GM23248 (cell line): ENCODE data around the gene SPON2. TPM values are rescaled to one million over a fixed set of nuclear protein-coding genes. Genes with fewer than 3 reads are reported as not detected.

Experiments
- DNase-seq: peaks from one replicate; pipeline ENCODE4 v3.0.0-alpha.2; 2015
- H2AFZ ChIP-seq: fragments of 200-600 bp; sonication (generic); 2 replicates; pipeline ENCODE4 v1.6.1; 2016; ENCODE audit warnings: antibody characterized with exemption
- H3F3A ChIP-seq: fragments of 200-600 bp; sonication (generic); 2 replicates; pipeline ENCODE4 v1.6.1; 2016; ENCODE audit warnings: mild to moderate bottlenecking, antibody characterized with exemption, mixed run types; ENCODE audit not compliant: insufficient read depth
- H3K27ac ChIP-seq: fragments of 200-600 bp; sonication (generic); 2 replicates; pipeline ENCODE4 v1.5.1; 2016; ENCODE audit warnings: mild to moderate bottlenecking
- H3K27me3 ChIP-seq: fragments of 200-600 bp; sonication (generic); replicated peaks from 2 replicates; pipeline ENCODE4 v1.6.1; 2016; ENCODE audit warnings: mild to moderate bottlenecking; ENCODE audit not compliant: insufficient read depth
- H3K36me3 ChIP-seq: fragments of 200-600 bp; sonication (generic); 2 replicates; pipeline ENCODE4 v1.6.1; 2016; ENCODE audit warnings: low read depth, mild to moderate bottlenecking
- H3K4me1 ChIP-seq: fragments of 200-600 bp; sonication (generic); 2 replicates; pipeline ENCODE4 v1.6.1; 2016; ENCODE audit warnings: mild to moderate bottlenecking; ENCODE audit not compliant: insufficient read depth
- H3K4me2 ChIP-seq: fragments of 200-600 bp; sonication (generic); one replicate; pipeline ENCODE4 v1.6.1; 2016; ENCODE audit warnings: mild to moderate bottlenecking; ENCODE audit not compliant: unreplicated experiment
- H3K4me3 ChIP-seq: fragments of 200-600 bp; sonication (generic); 2 replicates; pipeline ENCODE4 v1.5.1; 2016; ENCODE audit warnings: mild to moderate bottlenecking
- H3K79me2 ChIP-seq: fragments of 200-600 bp; sonication (generic); 2 replicates; pipeline ENCODE4 v1.6.1; 2016; ENCODE audit warnings: mild to moderate bottlenecking; ENCODE audit not compliant: insufficient read depth
- H3K9ac ChIP-seq: fragments of 200-600 bp; sonication (generic); 2 replicates; pipeline ENCODE4 v1.6.1; 2016; ENCODE audit warnings: mild to moderate bottlenecking
- H3K9me2 ChIP-seq: fragments of 200-600 bp; sonication (generic); 2 replicates; pipeline ENCODE4 v1.6.1; 2016; ENCODE audit warnings: mixed run types, mild to moderate bottlenecking, moderate library complexity; ENCODE audit not compliant: insufficient read depth
- H3K9me3 ChIP-seq: fragments of 200-600 bp; sonication (generic); one replicate; pipeline ENCODE4 v1.6.1; 2017; ENCODE audit warnings: low read depth
- H4K20me1 ChIP-seq: fragments of 200-600 bp; sonication (generic); 2 replicates; pipeline ENCODE4 v1.6.0; 2016; ENCODE audit not compliant: insufficient read depth
- EZH2 ChIP-seq: fragments of 200-600 bp; sonication (generic); IDR thresholded peaks from 2 replicates; pipeline ENCODE4 v1.6.1; 2018; ENCODE audit warnings: antibody characterized with exemption, mild to moderate bottlenecking; ENCODE audit not compliant: insufficient read depth, poor library complexity, severe bottlenecking
- EZH2phosphoT487 ChIP-seq: fragments of 200-600 bp; sonication (generic); IDR thresholded peaks from 2 replicates; pipeline ENCODE4 v1.6.1; 2018; ENCODE audit warnings: antibody characterized with exemption, moderate library complexity, mild to moderate bottlenecking, low read depth; ENCODE audit not compliant: insufficient read depth
- WGBS, 2 experiments: methylation state at CpG; one replicate each; pipeline ENCODE4 v1.1.6; 2015 to 2017; ENCODE audit warnings: low lambda C conversion rate in 2 of 2, low coverage in 1 of 2; ENCODE audit errors: missing lambda C conversion rate in 2 of 2; 5-methylcytosine and 5-hydroxymethylcytosine counted together
- in situ Hi-C: fragments of 300-500 bp; cut with MboI; formaldehyde crosslinking; loops from 2 replicates; pipeline ENCODE4 v1.15.0; 2020
- polyA plus RNA-seq: library from polyadenylated mRNA; unstranded; fragments of >200 nt; fragmentation: Nextera tagmentation; extraction: Ambion mirVana; gene quantifications from 2 replicates; pipeline ENCODE4 v1.2.1, GENCODE V29; 2016
- total RNA-seq: library from RNA; depleted of rRNA; stranded (reverse); fragments of >200 nt; shearing (Covaris generic); gene quantifications from 2 replicates; pipeline ENCODE4 v1.2.3, GENCODE V29; 2014

SPON2 gene
- total and polyA plus RNA-seq, 2 experiments from 2014 or later = 5.7 to 6.2 TPM

GRCh38 chr4:1204828-1205585, 32.6 kb upstream of the SPON2 start:
- no peak for DNase-seq
- no peaks in the 10 kb centered on the region for H3K27me3 ChIP-seq
- H3K9me2 ChIP-seq = no peaks in the 10 kb centered on the region
- H3K79me2 ChIP-seq = no peaks in the 10 kb centered on the region
- peaks cover 29% of the 10 kb centered on the region for H3K4me1 ChIP-seq
- H2AFZ ChIP-seq = no peak overlapping the region
- no peaks in the 10 kb centered on the region for H3K36me3 ChIP-seq
- no peaks in the 10 kb centered on the region for H4K20me1 ChIP-seq
- in situ Hi-C loops = no loop called here
- no peak overlapping the region for H3K4me3 ChIP-seq
- no peaks in the 10 kb centered on the region for H3K9me3 ChIP-seq
- WGBS, 2 experiments = 70 to 72% methylated on average over 24 of the region's 25 CpGs
- H3K4me2 ChIP-seq = no peak overlapping the region
- H3F3A ChIP-seq = no peaks in the 10 kb centered on the region
- no peak for TF ChIP-seq EZH2phosphoT487
- no peak for TF ChIP-seq EZH2
- no peak overlapping the region for H3K27ac ChIP-seq
- H3K9ac ChIP-seq = no peak overlapping the region

- TF ChIP-seq EZH2phosphoT487 = no peak
- no peak for TF ChIP-seq EZH2
- H3K79me2 ChIP-seq = no peaks in the 10 kb centered on the region
- no peaks in the 10 kb centered on the region for H3K27me3 ChIP-seq
- no peaks in the 10 kb centered on the region for H3K9me2 ChIP-seq
- no peaks in the 10 kb centered on the region for H4K20me1 ChIP-seq
- no peak overlapping the region for H3K4me3 ChIP-seq
- H3K27ac ChIP-seq = no peak overlapping the region
- no peak overlapping the region for H2AFZ ChIP-seq
- H3K9ac ChIP-seq = no peak overlapping the region
- no peaks in the 10 kb centered on the region for H3K9me3 ChIP-seq
- H3K36me3 ChIP-seq = no peaks in the 10 kb centered on the region
- H3K4me2 ChIP-seq = no peak overlapping the region
- WGBS, 2 experiments = 92 to 93% methylated on average over 21 of the region's 21 CpGs
- DNase-seq = no peak
- in situ Hi-C loops = no loop called here
- peaks cover 24% of the 10 kb centered on the region for H3K4me1 ChIP-seq
- H3F3A ChIP-seq = no peaks in the 10 kb centered on the region
These were observed 32.0 kb upstream of the SPON2 start for GRCh38 chr4:1204286-1204827.

GRCh38 chr4:1203026-1203616, 30.7 kb upstream of the SPON2 start:
- peaks cover 16% of the 10 kb centered on the region for H3K4me1 ChIP-seq
- H3K9me3 ChIP-seq = no peaks in the 10 kb centered on the region
- H3K9ac ChIP-seq = no peak overlapping the region
- H3K4me2 ChIP-seq = no peak overlapping the region
- H3K27ac ChIP-seq = no peak overlapping the region
- 74 to 80% methylated on average over 13 of the region's 13 CpGs for WGBS, 2 experiments
- H3K79me2 ChIP-seq = no peaks in the 10 kb centered on the region
- TF ChIP-seq EZH2 (no peak), EZH2phosphoT487 (no peak)
- no peaks in the 10 kb centered on the region for H3K9me2 ChIP-seq
- no peaks in the 10 kb centered on the region for H3F3A ChIP-seq
- H4K20me1 ChIP-seq = no peaks in the 10 kb centered on the region
- no peak for DNase-seq
- H3K4me3 ChIP-seq = no peak overlapping the region
- in situ Hi-C loops = no loop called here
- H3K27me3 ChIP-seq = no peaks in the 10 kb centered on the region
- H3K36me3 ChIP-seq = no peaks in the 10 kb centered on the region
- H2AFZ ChIP-seq = no peak overlapping the region

- H3F3A ChIP-seq = no peaks in the 10 kb centered on the region
- H3K36me3 ChIP-seq = no peaks in the 10 kb centered on the region
- H2AFZ ChIP-seq = no peak overlapping the region
- H3K4me1 ChIP-seq = peaks cover 14% of the 10 kb centered on the region
- 93 to 95% methylated on average over 17 to 19 of the region's 19 CpGs for WGBS, 2 experiments
- H3K4me3 ChIP-seq = no peak overlapping the region
- no peak overlapping the region for H3K4me2 ChIP-seq
- no peak overlapping the region for H3K9ac ChIP-seq
- H3K27me3 ChIP-seq = no peaks in the 10 kb centered on the region
- H3K9me3 ChIP-seq = no peaks in the 10 kb centered on the region
- no peak overlapping the region for H3K27ac ChIP-seq
- in situ Hi-C loops = no loop called here
- H4K20me1 ChIP-seq = no peaks in the 10 kb centered on the region
- no peaks in the 10 kb centered on the region for H3K9me2 ChIP-seq
- DNase-seq = no peak
- H3K79me2 ChIP-seq = no peaks in the 10 kb centered on the region
- TF ChIP-seq EZH2 (no peak), EZH2phosphoT487 (no peak)
These were observed 30.2 kb upstream of the SPON2 start for GRCh38 chr4:1202526-1203011.
